GM12878 (cell line): ENCODE measurements around the gene BEND4. TPM values are rescaled to one million over a fixed set of nuclear protein-coding genes. Genes with fewer than 3 reads are reported as not detected.

ENCODE experiments used
- ATAC-seq: fragments of 200-7000 bp; cut with Tn5 transposase; 3 replicates; pipeline ENCODE4 v1.9.1; 2020; ENCODE audit warnings: mild to moderate bottlenecking, moderate library complexity
- BruUV-seq: library from RNA; stranded (reverse); fragments of 400-500 nt; replicated peaks from 2 replicates; lab custom pipeline; 2021; lab: Mats Ljungman, UMichigan
- CTCF ChIA-PET: fragments of 300-600 bp; sonication (Branson Sonifier 250); formaldehyde crosslinking; extraction: SDS; loops from one replicate; lab custom pipeline; 2021; ENCODE audit warnings: inconsistent platforms; lab: Yijun Ruan, JAX
- POLR2A ChIA-PET: fragments of 350-600 bp; formaldehyde crosslinking; extraction: SDS; loops from one replicate; lab custom pipeline; 2021; ENCODE audit warnings: inconsistent platforms; lab: Charles Lee
- RAD21 ChIA-PET: fragments of 300-600 bp; sonication (Branson Sonifier 250); formaldehyde crosslinking; loops from one replicate; lab custom pipeline; 2023; ENCODE audit warnings: antibody characterized with exemption; ENCODE audit not compliant: unreplicated experiment; lab: Charles Lee
- SMC1A ChIA-PET: fragments of 300-600 bp; sonication (Branson Sonifier 250); formaldehyde crosslinking; loops from one replicate; lab custom pipeline; 2023; ENCODE audit not compliant: unreplicated experiment, uncharacterized antibody; lab: Charles Lee
- DNase-seq: peaks from one replicate; pipeline ENCODE4 v3.0.0-alpha.2; 2011; ENCODE audit warnings: low read depth, low spot score
- FAIRE-seq: peaks from 3 replicates; lab custom pipeline; 2011; peaks lifted over from hg19 to GRCh38; lab: Jason Lieb, UNC
- H2AFZ ChIP-seq: 2 replicates; pipeline ENCODE4 v1.6.0; 2011; ENCODE audit warnings: low read depth, low read length, control low read depth; ENCODE audit not compliant: control insufficient read depth
- H3K27ac ChIP-seq: 2 replicates; pipeline ENCODE4 v1.5.1; 2011; ENCODE audit warnings: control low read depth; ENCODE audit not compliant: control insufficient read depth, insufficient read depth
- H3K27me3 ChIP-seq, 2 experiments: replicated peaks in 1 of 2; 2 replicates each; pipeline versions ENCODE4 v1.6.0 to v1.6.1; 2011; ENCODE audit warnings: low read length in 1 of 2; ENCODE audit not compliant: control insufficient read depth in 2 of 2, insufficient read depth in 2 of 2
- H3K36me3 ChIP-seq, 2 experiments: 2 replicates each; pipeline ENCODE4 v1.5.1; 2011; ENCODE audit warnings: low read length in 1 of 2; ENCODE audit not compliant: control insufficient read depth in 2 of 2, insufficient read depth in 2 of 2
- H3K4me1 ChIP-seq: 2 replicates; pipeline ENCODE4 v1.6.1; 2011; ENCODE audit warnings: mild to moderate bottlenecking, low read length, moderate library complexity, mixed read lengths; ENCODE audit not compliant: control insufficient read depth, insufficient read depth
- H3K4me2 ChIP-seq: 2 replicates; pipeline ENCODE4 v1.6.0; 2011; ENCODE audit warnings: control low read depth; ENCODE audit not compliant: control insufficient read depth, insufficient read depth
- H3K4me3 ChIP-seq: fragments of 200-600 bp; sonication (generic); 2 replicates; pipeline ENCODE4 v1.5.1; 2016
- H3K79me2 ChIP-seq: 2 replicates; pipeline ENCODE4 v1.6.0; 2011; ENCODE audit warnings: low read length; ENCODE audit not compliant: control insufficient read depth, insufficient read depth
- H3K9ac ChIP-seq: 2 replicates; pipeline ENCODE4 v1.8.0; 2011; ENCODE audit warnings: low read length, control low read depth, mixed read lengths; ENCODE audit not compliant: control insufficient read depth, insufficient read depth
- H3K9me3 ChIP-seq: replicated peaks from 3 replicates; pipeline ENCODE4 v1.5.1; 2011; ENCODE audit warnings: mild to moderate bottlenecking, low read length; ENCODE audit not compliant: control insufficient read depth, insufficient read depth
- H4K20me1 ChIP-seq: 2 replicates; pipeline ENCODE4 v1.6.0; 2011; ENCODE audit not compliant: control insufficient read depth, insufficient read depth
- BHLHE40 ChIP-seq, 2 experiments: fragments of 450-650 bp in 1 of 2; IDR thresholded peaks; 2 replicates each; pipeline ENCODE4 v1.6.1; 2011 to 2017; ENCODE audit warnings: low read depth in 2 of 2, borderline replicate concordance in 1 of 2, improper control_type of control experiment in 1 of 2, low read length in 1 of 2, mild to moderate bottlenecking in 1 of 2
- DPF2 ChIP-seq: fragments of 450-650 bp; IDR thresholded peaks from 2 replicates; pipeline ENCODE4 v1.6.1; 2017; ENCODE audit warnings: mild to moderate bottlenecking
- E2F8 ChIP-seq: fragments of 450-650 bp; IDR thresholded peaks from 2 replicates; pipeline ENCODE4 v1.6.1; 2018; ENCODE audit warnings: mild to moderate bottlenecking, low read depth, moderate library complexity; ENCODE audit not compliant: partially characterized antibody
- LARP7 ChIP-seq: fragments of 450-650 bp; IDR thresholded peaks from 2 replicates; pipeline ENCODE4 v1.6.1; 2017; ENCODE audit warnings: mild to moderate bottlenecking
- NFYB ChIP-seq: IDR thresholded peaks from 2 replicates; pipeline ENCODE4 v1.6.1; 2011; ENCODE audit warnings: low read depth, mild to moderate bottlenecking, low read length, improper control_type of control experiment, moderate library complexity; ENCODE audit not compliant: insufficient read depth
- PAX8 ChIP-seq: fragments of 450-650 bp; IDR thresholded peaks from 2 replicates; pipeline ENCODE4 v1.6.1; 2017; ENCODE audit warnings: mild to moderate bottlenecking, moderate library complexity
- SMAD1 ChIP-seq: fragments of 450-650 bp; IDR thresholded peaks from 2 replicates; pipeline ENCODE4 v1.6.1; 2018; ENCODE audit warnings: mild to moderate bottlenecking, low read depth; ENCODE audit not compliant: partially characterized antibody
- YBX1 ChIP-seq: fragments of 450-650 bp; IDR thresholded peaks from 2 replicates; pipeline ENCODE4 v1.6.1; 2016; ENCODE audit warnings: antibody characterized with exemption
- ZBTB40 ChIP-seq: fragments of 450-650 bp; IDR thresholded peaks from 2 replicates; pipeline ENCODE4 v1.6.1; 2016; ENCODE audit warnings: mild to moderate bottlenecking, moderate library complexity, borderline replicate concordance
- ZSCAN29 ChIP-seq: fragments of 450-650 bp; IDR thresholded peaks from 2 replicates; pipeline ENCODE4 v1.6.1; 2017; ENCODE audit warnings: mild to moderate bottlenecking, moderate library complexity
- ZZZ3 ChIP-seq: IDR thresholded peaks from 2 replicates; pipeline ENCODE4 v1.6.1; 2011; ENCODE audit warnings: low read depth; ENCODE audit not compliant: control insufficient read depth, insufficient read length
- WGBS: methylation state at CpG from one replicate; pipeline ENCODE4 v1.1.6; 2016; ENCODE audit warnings: low lambda C conversion rate; ENCODE audit not compliant: insufficient replicate concordance, insufficient coverage; ENCODE audit errors: missing lambda C conversion rate; 5-methylcytosine and 5-hydroxymethylcytosine counted together
- in situ Hi-C: fragments of 300-500 bp; cut with MboI; formaldehyde crosslinking; loops from 9 replicates; pipeline ENCODE4 v1.14.3; 2018; ENCODE audit warnings: mixed read lengths
- intact Hi-C: fragments of 100-400 bp; cut with micrococcal nuclease; formaldehyde crosslinking; loops from one replicate; pipeline ENCODE4 v1.14.2; 2022; ENCODE audit not compliant: unreplicated experiment
- polyA plus RNA-seq, 11 experiments: library from polyadenylated mRNA; depleted of rRNA in 4 of 11; unstranded in 6 of 11; stranded (reverse) in 5 of 11; fragments of >200 nt; fragmentation: Nextera tagmentation in 4 of 11; fragmentation: Illumina TruSeq in 1 of 11; extraction: Ambion mirVana in 4 of 11; extraction: Trizol in 1 of 11; gene quantifications; 1 replicate in 1 of 11; 2 replicates in 10 of 11; pipeline versions ENCODE4 v1.2.1 to v1.2.3, GENCODE V29; 2011 to 2016; ENCODE audit warnings: inconsistent platforms in 2 of 11, missing spikeins in 2 of 11, low read depth in 1 of 11
- total RNA-seq, 4 experiments: library from RNA; depleted of rRNA in 3 of 4; stranded (reverse); fragments of >200 nt in 3 of 4; fragmentation: Illumina TruSeq in 1 of 4; extraction: Trizol in 1 of 4; gene quantifications; 2 replicates each; pipeline versions ENCODE4 v1.2.1 to v1.2.3, GENCODE V29; 2013 to 2021

The BEND4 gene
- total and polyA plus RNA-seq, 10 of the 15 experiments (the other 5 are each of a cell fraction or from before 2014, with no cell fraction given), result under 0.01 to 0.15 (median 0.04) TPM; not detected in 1

- no peak for TF ChIP-seq SMAD1
- no peak for TF ChIP-seq BHLHE40 (IDR thresholded peaks at IDR 0.05; ENCODE audit: borderline replicate concordance in 1 of 2, low read depth in 2 of 2, low read length in 1 of 2)
- no peak for TF ChIP-seq PAX8
Measured at GRCh38 chr4:42149004-42149403, 3.5 kb downstream of the BEND4 start (continued).

- intact Hi-C loops, result no loop called here
- WGBS, result 91% methylated on average over 1 of the region's 1 CpG
- ChIA-PET CTCF (no interaction called here), RAD21 (no interaction called here)
- H3K27me3 ChIP-seq, result peaks cover 10 to 33% of the 10 kb centered on the region in 2 experiments
- H3K79me2 ChIP-seq, result no peaks in the 10 kb centered on the region
- no peak overlapping the region for H2AFZ ChIP-seq
- DNase-seq, result no peak
- FAIRE-seq, result no peak
- ATAC-seq, result no peak
- H3K4me1 ChIP-seq, result peaks cover 5% of the 10 kb centered on the region
- no peak overlapping the region for H3K9ac ChIP-seq
- H3K4me2 ChIP-seq, result no peak overlapping the region
- BruUV-seq, result no TSS peak
- no peak overlapping the region for H3K27ac ChIP-seq
- no peaks in the 10 kb centered on the region for H3K36me3 ChIP-seq
- in situ Hi-C loops, result no loop called here
- TF ChIP-seq YBX1 (no peak), ZBTB40 (no peak), E2F8 (no peak), ZZZ3 (no peak), NFYB (no peak), ZSCAN29 (no peak), DPF2 (no peak), LARP7 (no peak)
- TF ChIP-seq, all 136 proteins: peak for 0
- no peaks in the 10 kb centered on the region for H4K20me1 ChIP-seq
- no peak overlapping the region for H3K4me3 ChIP-seq
- ChIA-PET SMC1A (no interaction called here), POLR2A (no interaction called here)
- no peaks in the 10 kb centered on the region; the same call in 2 of the 3 replicates for H3K9me3 ChIP-seq
Measured at GRCh38 chr4:42148425-42148824, 4.0 kb downstream of the BEND4 start.
